Myocyte (in vitro differentiated cells): ENCODE data around the gene NOB1. TPM values are rescaled to one million over a fixed set of nuclear protein-coding genes. Genes with fewer than 3 reads are reported as not detected.
A peak's percentile ranks its signal among the peaks of the same experiment; 100 is the strongest.
"Not testable (repeated sequence)": the region's sequence is repeated elsewhere in the genome, so short reads cannot be mapped to it uniquely, and the experiment has no call there.

Experiments used
- DNase-seq: peaks from one replicate; pipeline ENCODE4 v3.0.0-alpha.2; 2012; ENCODE audit warnings: low read depth
- total RNA-seq: library from RNA; depleted of rRNA; stranded (reverse); fragments of >200 nt; gene quantifications from 2 replicates; pipeline ENCODE4 v1.2.3, GENCODE V29; 2014

NOB1 gene
- total RNA-seq, 1 donor from 2014 or later, result 20.1 TPM

- DNase-seq, result peak; percentile 66
Observed at GRCh38 chr16:69761983-69762813, 7.5 kb upstream of the NOB1 start, which contains the start of gene WWP2. TSS of gene WWP2 (plus strand) at chr16:69762332. CDS start at chr16:69787011, 24,679 bp downstream.

DNA sequence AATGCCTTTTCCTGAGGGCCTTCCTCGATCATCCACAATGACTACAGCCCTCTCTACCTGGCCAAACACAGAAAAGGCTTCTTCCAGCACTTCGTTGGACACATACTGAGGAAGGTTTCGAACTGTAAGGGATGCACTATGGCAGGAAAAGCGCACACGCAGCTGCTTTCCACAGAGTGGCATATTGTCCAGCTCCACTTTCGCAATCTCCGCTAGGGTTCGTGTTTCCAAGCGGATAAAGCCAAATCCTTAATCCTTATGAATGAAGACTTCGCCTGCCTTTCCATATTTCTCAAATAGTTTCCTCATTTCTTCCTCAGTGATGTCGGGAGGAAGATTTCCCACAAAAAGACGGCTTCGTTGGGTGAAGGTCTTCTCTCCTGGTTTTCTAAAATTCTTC is 2.6 kb upstream of the NOB1 start:
- DNase-seq, result not testable (repeated sequence)

DNA sequence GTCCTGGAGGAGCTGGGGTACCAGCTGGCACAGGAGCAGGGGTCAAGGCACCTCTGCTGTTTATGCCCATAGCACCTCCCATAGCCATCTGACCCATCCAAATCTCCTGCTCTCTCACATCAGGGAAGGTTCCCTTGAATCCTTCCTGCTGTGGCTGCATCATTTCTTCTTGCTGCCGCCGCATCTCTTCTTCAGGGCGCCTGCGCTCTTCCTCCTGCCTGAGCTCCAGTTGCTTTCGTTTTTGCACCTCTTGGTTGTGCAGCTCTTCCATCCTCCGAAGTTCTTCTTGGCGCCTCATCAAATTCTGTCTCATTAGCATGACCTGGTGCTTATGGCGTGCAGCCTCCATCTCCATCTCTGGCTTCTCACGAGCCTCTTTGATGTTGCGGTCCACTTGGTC is 2.0 kb upstream of the NOB1 start:
- no peak for DNase-seq

- DNase-seq, result no peak
Observed at GRCh38 chr16:69754143-69754468, 620 bp downstream of the NOB1 start.

- no peak for DNase-seq
Observed at GRCh38 chr16:69748694-69749345, 5.9 kb downstream of the NOB1 start.

GRCh38 chr16:69747115-69747514 is 7.6 kb downstream of the NOB1 start:
- no peak for DNase-seq

DNA sequence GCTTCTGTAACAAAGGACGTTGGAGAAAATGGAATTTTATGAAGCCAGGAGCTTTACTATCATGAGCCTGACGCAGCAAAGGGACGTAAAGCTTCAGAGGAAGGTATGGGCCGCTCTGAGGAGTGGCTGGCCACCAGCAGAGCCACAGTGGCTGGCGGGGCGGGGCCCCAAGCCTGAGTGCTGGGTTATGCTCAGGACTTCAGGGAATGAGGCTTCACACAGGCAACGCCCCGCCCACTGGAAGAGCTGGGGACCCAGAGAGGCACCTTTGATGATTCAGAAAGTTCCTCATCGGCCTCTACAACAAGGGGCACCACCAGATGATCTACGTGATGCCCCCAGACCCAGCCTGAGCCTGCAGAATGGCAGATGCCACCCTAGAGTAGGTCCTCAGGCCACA is 8.8 kb downstream of the NOB1 start:
- DNase-seq, result no peak

GRCh38 chr16:69745232-69745612 is 9.5 kb downstream of the NOB1 start:
- DNase-seq, result no peak

GRCh38 chr16:69744363-69745231 is 10.1 kb downstream of the NOB1 start:
- no peak for DNase-seq

DNA sequence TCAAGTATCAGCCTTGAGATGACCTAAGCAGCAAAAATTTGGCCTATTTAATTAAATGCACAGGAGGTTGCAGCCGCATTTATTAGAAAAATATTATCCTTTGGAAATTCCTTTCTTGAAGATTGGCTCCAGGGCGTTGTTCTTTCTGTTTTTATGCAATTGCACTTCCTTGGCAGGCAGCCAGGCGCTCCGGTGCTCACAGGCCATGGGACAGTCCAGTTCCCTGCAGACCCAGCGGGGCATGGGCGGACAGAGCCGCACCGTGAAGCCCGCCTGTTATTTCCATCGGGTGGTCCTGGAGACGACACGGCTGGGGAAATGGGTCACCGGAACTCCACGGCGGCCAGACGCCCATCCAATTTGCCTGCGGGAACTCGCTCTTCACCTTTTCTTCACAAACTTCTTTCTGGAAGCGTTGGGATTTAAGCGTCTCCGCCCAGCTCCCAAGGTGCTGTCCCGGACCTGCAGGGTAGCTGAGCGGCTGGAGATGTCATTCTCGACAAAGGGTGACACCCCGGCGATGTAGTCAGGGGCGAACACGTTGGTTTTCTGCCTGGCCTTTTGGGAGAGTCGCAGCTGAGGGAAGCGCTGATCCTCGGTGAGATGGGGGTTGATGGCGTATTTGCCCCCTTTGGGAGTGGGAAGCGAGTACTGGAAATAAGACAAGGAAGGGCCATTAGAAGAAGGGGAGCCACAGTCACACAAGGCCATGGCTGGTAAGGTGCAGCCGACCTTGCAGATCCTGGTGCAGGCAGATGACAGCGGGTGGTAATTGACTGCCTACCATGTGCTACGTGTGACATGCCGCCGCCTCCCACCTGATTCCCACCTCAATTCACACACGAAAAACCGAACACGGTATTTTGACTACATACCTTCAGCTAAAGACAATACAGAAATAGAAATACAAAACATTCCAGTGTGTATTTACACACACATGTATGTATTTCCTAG is 12.5 kb downstream of the NOB1 start:
- no peak for DNase-seq

GRCh38 chr16:69741519-69741918 is 13.2 kb downstream of the NOB1 start:
- no peak for DNase-seq

DNA sequence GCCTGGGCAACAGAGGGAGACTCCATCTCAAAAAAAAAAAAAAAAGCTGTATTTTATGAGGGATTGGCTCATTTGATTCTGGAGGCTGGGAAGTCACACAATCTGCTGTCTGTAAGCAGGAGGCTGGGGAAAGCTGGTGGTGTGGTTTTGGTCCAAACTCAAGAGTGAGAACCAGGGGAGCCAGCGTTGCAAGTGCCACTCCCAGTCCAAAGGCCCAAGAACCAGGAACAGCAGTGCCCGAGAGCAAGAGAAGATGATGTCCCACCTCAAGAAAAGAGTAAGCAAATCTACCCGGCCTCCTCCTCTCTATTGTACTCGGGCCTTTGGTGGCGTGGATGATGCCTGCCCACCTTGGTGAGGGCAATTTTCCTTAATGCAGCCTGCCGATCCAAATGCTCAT is 22.6 kb downstream of the NOB1 start:
- no peak for DNase-seq

- not testable (repeated sequence) for DNase-seq
Observed at GRCh38 chr16:69731280-69731679, 23.4 kb downstream of the NOB1 start.

GRCh38 chr16:69729030-69729429 is 25.7 kb downstream of the NOB1 start:
- DNase-seq, result not testable (repeated sequence)

GRCh38 chr16:69727916-69728270 is 26.8 kb downstream of the NOB1 start:
- peak; percentile 31 for DNase-seq

DNA sequence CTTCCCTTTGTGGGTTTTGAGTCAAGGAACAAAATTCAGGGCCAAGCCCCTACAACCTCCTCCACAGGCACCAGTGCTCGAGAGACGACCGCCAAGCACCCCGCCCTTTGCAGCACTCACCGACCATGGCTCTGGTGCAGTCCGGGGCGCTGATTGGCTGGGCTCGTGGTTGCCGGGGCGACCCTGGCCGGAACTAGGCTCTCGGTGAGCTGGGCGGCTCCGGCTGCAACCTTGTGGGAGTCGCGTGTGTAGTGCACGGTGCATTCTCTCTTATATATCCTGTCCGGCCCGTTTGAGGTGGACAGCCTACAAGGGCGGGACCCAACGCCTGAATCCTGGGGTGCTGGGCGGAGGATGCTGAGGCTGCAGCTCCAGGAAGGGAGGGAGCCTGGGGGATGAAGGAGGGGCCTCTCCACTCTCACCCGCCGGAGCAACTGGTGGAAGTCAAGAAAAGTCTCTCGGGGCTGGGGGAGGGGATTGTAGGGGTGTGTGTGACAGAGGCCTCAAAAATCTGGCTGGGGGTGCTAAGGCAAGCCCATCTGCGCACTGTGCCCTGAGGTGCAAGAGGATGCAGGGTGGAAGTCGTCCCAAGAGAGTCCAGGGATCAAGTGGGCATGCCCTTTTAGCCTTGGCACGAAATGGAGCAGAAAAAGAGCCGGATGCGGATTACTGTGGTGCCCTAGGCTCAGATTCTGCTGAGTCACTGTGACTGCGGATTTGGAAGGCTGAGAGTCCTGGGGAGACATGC is 28.2 kb downstream of the NOB1 start, which contains the start of gene NQO1:
NQO1 (minus strand) TSS at position 248 of the 748 bp plus-strand sequence; CDS start at position 127, 121 bp downstream.
- DNase-seq, result peak; percentile 97

- DNase-seq, result no peak
Observed at GRCh38 chr16:69725480-69726312, 29.0 kb downstream of the NOB1 start.

DNA sequence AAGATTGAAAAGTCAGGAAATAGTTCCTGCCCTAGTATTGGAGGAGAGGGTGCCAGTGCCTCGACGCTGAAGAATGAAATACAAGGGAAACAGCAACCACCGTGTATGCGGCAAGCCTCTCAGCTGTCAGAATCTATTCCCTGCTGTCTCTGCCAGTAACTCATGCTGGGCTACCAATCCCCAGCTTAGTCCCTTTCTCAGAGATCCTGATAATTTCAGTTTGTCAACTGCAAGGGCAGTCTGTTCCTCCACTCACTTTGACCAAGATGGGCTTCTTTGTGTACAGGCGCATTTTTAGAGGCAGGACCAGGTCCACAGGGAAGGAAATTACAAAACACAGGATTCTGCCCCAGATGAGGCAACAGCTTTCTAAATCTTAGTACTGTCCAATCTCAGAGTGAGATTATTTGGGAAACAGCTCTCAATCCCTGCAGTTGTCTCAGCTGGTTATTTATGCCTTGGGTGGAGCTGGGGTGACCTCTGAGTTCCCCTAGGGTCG is 29.7 kb downstream of the NOB1 start:
- peak; percentile 82 for DNase-seq

DNA sequence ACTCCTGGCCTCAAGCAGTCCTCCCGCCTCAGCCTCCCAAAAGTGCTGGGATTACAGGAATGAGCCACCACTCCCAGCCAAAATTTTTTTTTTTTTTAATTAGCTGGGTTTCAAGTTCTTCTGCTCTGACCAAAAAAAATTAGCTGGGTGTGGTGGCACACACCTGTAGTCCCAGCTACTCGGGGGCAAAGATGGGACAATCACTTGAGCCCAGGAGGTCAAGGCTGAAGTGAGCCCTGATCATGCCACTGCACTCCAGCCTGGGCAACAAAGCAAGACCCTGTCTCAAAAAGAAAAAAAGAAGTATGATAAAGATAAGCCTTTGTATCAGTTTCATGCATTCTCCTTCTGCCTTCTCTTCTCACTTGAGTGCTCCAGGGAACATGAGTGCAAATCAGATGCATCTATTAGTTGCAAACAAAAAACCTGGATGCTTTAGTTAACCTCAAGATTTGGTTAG is 30.3 kb downstream of the NOB1 start:
- DNase-seq, result no peak
